ENCODE data around the gene RNF2. TPM values are rescaled to one million over a fixed set of nuclear protein-coding genes. Genes with fewer than 3 reads are reported as not detected.

RNF2 gene
- total and polyA plus RNA-seq, 2 of the 13 experiments (the other 11 are each of a cell fraction or from before 2014, with no cell fraction given) = 19.3 to 21.7 TPM

GRCh38 chr1:185083818-185084217 is 38.5 kb downstream of the RNF2 start:
- Histone ChIP-seq H3K4me2 (ENCODE audit: low read depth, low read length) (no peak overlapping the region), H3K27me3 (ENCODE audit: control insufficient read depth in 1 of 2, insufficient read depth in 2 of 2, low read length in 2 of 2) (no peaks in the 10 kb centered on the region; a peak in 1 of 5 replicates), H3K4me3 (replicated peaks in 1 of 3; ENCODE audit: insufficient read depth in 1 of 3, low read depth in 2 of 3, low read length in 3 of 3) (no peak overlapping the region), H3K4me1 (ENCODE audit: insufficient read depth, low read length) (no peaks in the 10 kb centered on the region), H3K9me3 (ENCODE audit: low read length) (no peaks in the 10 kb centered on the region), H3K27ac (ENCODE audit: extremely low read length, insufficient read depth, low read length) (no peak overlapping the region), H3K9ac (ENCODE audit: insufficient read depth, low read depth, low read length) (no peak overlapping the region), H4K20me1 (ENCODE audit: insufficient read depth, low read length) (no peaks in the 10 kb centered on the region), H3K79me2 (ENCODE audit: insufficient read depth, low read length) (peaks cover 21% of the 10 kb centered on the region), H3K36me3 (replicated peaks in 1 of 2; ENCODE audit: control insufficient read depth in 1 of 2, insufficient read depth in 2 of 2, low read length in 2 of 2) (peaks cover 1 to 5% of the 10 kb centered on the region in 2 experiments; a peak in 2 of 5 replicates), H2AFZ (ENCODE audit: low read length) (no peak overlapping the region)
- intact Hi-C loops (cut with micrococcal nuclease; ENCODE audit: unreplicated experiment) = no loop called here
- 100% methylated on average over 2 of the region's 2 CpGs for WGBS (ENCODE audit: low lambda C conversion rate)
- DNase-seq (ENCODE audit: low spot score) (no peak), ATAC-seq (no peak), FAIRE-seq (no peak)
- TF ChIP-seq GZF1 (CRISPR knock-in tag; IDR thresholded peaks at IDR 0.05) (no peak), ZNF800 (CRISPR knock-in tag; IDR thresholded peaks at IDR 0.05) (no peak), ZBTB42 (CRISPR knock-in tag; IDR thresholded peaks at IDR 0.05) (no peak), UBTF (CRISPR knock-in tag; IDR thresholded peaks at IDR 0.05) (no peak)
- in situ Hi-C loops (cut with HindIII; ENCODE audit: extremely low pct_ligation_motif_present, low pct_unique_long_range_greater_than_20kb) = no loop called here
- ChIA-PET POLR2A (no interaction called here), CTCF (ENCODE audit: low intra/inter-chr PET ratio, low total read pairs) (no interaction called here)
- no TSS peak for BruUV-seq (replicated peaks)

All from HepG2 (cell line).